ENCODE measurements around the gene IQSEC3. TPM values are rescaled to one million over a fixed set of nuclear protein-coding genes. Genes with fewer than 3 reads are reported as not detected.

The IQSEC3 gene
- total RNA-seq, 2 donors from 2014 or later, result 0.16 TPM; not detected in 1

GRCh38 chr12:178829-179109 lies 112.2 kb downstream of the IQSEC3 start:
- DNase-seq, result no peak
- Histone ChIP-seq H3K4me3 (no peak overlapping the region), H3K4me1 (no peaks in the 10 kb centered on the region), H3K9ac (ENCODE audit: low read depth in 2 of 2, low read length in 2 of 2) (no peak overlapping the region), H3K36me3 (no peaks in the 10 kb centered on the region), H3K27me3 (no peaks in the 10 kb centered on the region), H3K27ac (no peak overlapping the region), H3K9me3 (no peaks in the 10 kb centered on the region)
- intact Hi-C loops (cut with DNase I), result no loop called here
- TF ChIP-seq CTCF (IDR thresholded peaks at IDR 0.05), result no peak

GRCh38 chr12:179131-179884 lies 112.7 kb downstream of the IQSEC3 start:
- no peak for DNase-seq
- intact Hi-C loops (cut with DNase I), result no loop called here
- Histone ChIP-seq H3K9me3 (no peaks in the 10 kb centered on the region), H3K36me3 (no peaks in the 10 kb centered on the region), H3K27me3 (no peaks in the 10 kb centered on the region), H3K9ac (ENCODE audit: low read depth in 2 of 2, low read length in 2 of 2) (no peak overlapping the region), H3K4me1 (no peaks in the 10 kb centered on the region), H3K4me3 (no peak overlapping the region), H3K27ac (no peak overlapping the region)
- TF ChIP-seq CTCF (IDR thresholded peaks at IDR 0.05), result no peak

GRCh38 chr12:179885-180284 lies 113.3 kb downstream of the IQSEC3 start:
- Histone ChIP-seq H3K36me3 (no peaks in the 10 kb centered on the region), H3K4me1 (no peaks in the 10 kb centered on the region), H3K9ac (ENCODE audit: low read depth in 2 of 2, low read length in 2 of 2) (no peak overlapping the region), H3K27ac (no peak overlapping the region), H3K4me3 (no peak overlapping the region), H3K27me3 (no peaks in the 10 kb centered on the region), H3K9me3 (no peaks in the 10 kb centered on the region)
- intact Hi-C loops (cut with DNase I), result no loop called here
- no peak for DNase-seq
- no peak for TF ChIP-seq CTCF (IDR thresholded peaks at IDR 0.05)

- H3K9me3 ChIP-seq, result no peaks in the 10 kb centered on the region
- no peak for TF ChIP-seq CTCF (IDR thresholded peaks at IDR 0.05)
- no peaks in the 10 kb centered on the region for H3K27me3 ChIP-seq
- H3K27ac ChIP-seq, result no peak overlapping the region
- H3K4me3 ChIP-seq, result no peak overlapping the region
- intact Hi-C loops (cut with DNase I), result no loop called here
- DNase-seq, result peak; percentile 38
- no peaks in the 10 kb centered on the region for H3K36me3 ChIP-seq
- H3K4me1 ChIP-seq, result no peaks in the 10 kb centered on the region
- H3K9ac ChIP-seq (ENCODE audit: low read depth in 2 of 2, low read length in 2 of 2), result no peak overlapping the region
Observed at GRCh38 chr12:180445-180844, 113.9 kb downstream of the IQSEC3 start.

GRCh38 chr12:181921-182320 lies 115.4 kb downstream of the IQSEC3 start:
- Histone ChIP-seq H3K4me1 (no peaks in the 10 kb centered on the region), H3K9ac (ENCODE audit: low read depth in 2 of 2, low read length in 2 of 2) (no peak overlapping the region), H3K27me3 (no peaks in the 10 kb centered on the region), H3K4me3 (no peak overlapping the region), H3K27ac (no peak overlapping the region), H3K36me3 (no peaks in the 10 kb centered on the region), H3K9me3 (no peaks in the 10 kb centered on the region)
- no peak for DNase-seq
- intact Hi-C loops (cut with DNase I), result no loop called here
- no peak for TF ChIP-seq CTCF (IDR thresholded peaks at IDR 0.05)

All from colonic mucosa (tissue), 4 donors.